ENCODE data around the gene CLINT1.
"Not testable (repeated sequence)": the region's sequence is repeated elsewhere in the genome, so short reads cannot be mapped to it uniquely, and the experiment has no call there.

CLINT1 gene

GRCh38 chr5:157858527-157859226, at the start of gene CLINT1:
TSS of gene CLINT1 (minus strand) at chr5:157859145. CDS start at chr5:157858970, 175 bp downstream.
- peak; percentile 61 to 83 (median 76) for DNase-seq

GRCh38 chr5:157908459-157908858, 49.5 kb upstream of the CLINT1 start:
- DNase-seq = no peak

- no peak for DNase-seq
These were observed 48.5 kb upstream of the CLINT1 start for GRCh38 chr5:157907479-157907878.

GRCh38 chr5:157903117-157903450, 44.1 kb upstream of the CLINT1 start:
- DNase-seq = no peak

DNA sequence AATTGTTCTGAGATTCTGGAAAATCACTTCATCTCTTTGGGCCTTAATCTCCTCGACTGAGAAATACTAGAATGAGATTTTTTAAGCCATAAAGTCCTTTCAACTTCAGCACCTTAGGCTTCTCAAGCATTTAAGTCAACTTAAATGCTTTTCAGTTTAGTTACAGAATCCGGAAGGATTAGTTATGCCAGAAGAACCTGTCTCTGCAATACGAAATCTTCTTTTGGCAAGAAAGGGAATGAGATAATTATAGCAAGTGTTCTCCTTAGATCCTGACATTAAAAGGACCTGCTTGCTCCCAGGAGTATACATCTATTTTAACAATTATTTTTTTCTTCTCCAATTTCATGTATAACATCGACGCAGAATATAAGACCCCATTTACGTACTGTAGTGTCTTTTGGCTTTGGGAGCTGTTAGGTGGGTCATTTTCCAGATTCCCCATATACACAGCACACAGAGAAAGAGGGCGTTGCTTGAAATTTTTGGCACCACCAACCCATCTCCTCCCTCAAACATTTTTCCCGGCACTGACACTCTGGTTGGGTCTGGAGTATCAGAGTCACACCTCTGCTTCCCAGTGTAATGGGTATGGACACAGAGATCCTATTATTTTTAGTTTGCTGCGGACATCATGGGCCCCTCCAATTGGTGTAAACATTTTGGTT, 43.6 kb upstream of the CLINT1 start:
- no peak for DNase-seq

GRCh38 chr5:157900644-157901043, 41.7 kb upstream of the CLINT1 start:
- DNase-seq = no peak

GRCh38 chr5:157893611-157894010, 34.7 kb upstream of the CLINT1 start:
- no peak for DNase-seq

GRCh38 chr5:157892974-157893373, 34.0 kb upstream of the CLINT1 start:
- DNase-seq = no peak

- no peak for DNase-seq
These were observed 32.1 kb upstream of the CLINT1 start for GRCh38 chr5:157890836-157891597.

- no peak for DNase-seq
These were observed 30.0 kb upstream of the CLINT1 start for GRCh38 chr5:157888814-157889532.

- DNase-seq = no peak
These were observed 27.9 kb upstream of the CLINT1 start for GRCh38 chr5:157886796-157887380.

GRCh38 chr5:157885051-157885450, 26.1 kb upstream of the CLINT1 start:
- not testable (repeated sequence) for DNase-seq

DNA sequence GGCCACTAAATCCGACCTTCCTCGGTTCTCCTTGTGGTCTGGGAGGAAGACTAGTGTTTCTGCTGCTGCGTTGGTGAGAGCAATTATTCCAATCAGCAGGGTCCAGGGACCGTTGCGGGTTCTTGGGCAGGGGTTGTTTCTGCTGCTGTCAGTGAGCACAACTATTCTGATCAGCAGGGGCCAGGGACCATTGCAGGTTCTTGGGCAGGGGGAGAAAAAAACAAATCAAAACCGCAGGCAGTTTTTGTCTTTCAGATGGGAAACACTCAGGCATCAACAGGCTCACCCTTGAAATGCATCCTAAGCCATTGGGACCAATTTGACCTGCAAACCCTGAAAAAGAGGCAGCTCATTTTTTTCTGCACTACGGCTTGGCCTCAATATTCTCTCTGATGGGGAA, 22.6 kb upstream of the CLINT1 start:
- DNase-seq = not testable (repeated sequence)

DNA sequence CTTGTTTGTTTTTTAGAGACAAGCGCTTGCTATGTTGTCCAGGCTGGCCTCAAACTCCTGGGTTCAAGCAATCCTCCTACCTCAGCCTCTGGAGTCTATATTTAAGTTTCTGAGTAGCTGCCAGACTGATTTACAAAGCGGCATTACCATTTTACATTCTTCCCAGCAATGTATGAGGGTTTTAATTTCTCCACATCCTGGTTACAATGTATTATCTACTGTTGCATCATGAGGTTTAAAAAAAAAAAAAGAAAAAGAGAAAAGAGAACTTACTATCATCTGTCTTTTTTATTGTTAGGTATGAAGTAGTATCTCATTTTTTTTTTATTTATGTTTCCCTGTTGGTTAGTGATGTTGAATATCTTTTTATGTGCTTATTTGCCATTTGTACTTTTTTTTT, 18.9 kb upstream of the CLINT1 start:
- no peak for DNase-seq

DNA sequence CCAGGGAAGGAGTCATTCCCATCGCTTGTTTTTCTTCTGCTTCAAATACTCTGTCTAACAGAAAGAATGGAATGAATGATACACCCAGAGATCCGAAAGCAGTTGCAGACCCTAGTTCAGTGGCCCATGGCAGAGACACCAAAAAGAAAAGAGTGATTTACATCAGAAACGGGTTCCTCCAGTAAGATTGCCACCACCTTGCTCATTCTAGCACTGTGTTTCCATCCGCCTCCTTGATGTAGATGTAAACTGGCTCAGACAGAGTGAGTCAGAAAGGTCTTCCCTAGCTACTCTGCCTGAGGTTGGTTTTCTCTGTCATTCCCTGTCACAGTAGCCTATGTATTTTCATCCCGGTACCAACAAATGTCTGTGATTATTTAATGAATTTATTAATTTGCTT, 15.9 kb upstream of the CLINT1 start:
- no peak for DNase-seq

DNA sequence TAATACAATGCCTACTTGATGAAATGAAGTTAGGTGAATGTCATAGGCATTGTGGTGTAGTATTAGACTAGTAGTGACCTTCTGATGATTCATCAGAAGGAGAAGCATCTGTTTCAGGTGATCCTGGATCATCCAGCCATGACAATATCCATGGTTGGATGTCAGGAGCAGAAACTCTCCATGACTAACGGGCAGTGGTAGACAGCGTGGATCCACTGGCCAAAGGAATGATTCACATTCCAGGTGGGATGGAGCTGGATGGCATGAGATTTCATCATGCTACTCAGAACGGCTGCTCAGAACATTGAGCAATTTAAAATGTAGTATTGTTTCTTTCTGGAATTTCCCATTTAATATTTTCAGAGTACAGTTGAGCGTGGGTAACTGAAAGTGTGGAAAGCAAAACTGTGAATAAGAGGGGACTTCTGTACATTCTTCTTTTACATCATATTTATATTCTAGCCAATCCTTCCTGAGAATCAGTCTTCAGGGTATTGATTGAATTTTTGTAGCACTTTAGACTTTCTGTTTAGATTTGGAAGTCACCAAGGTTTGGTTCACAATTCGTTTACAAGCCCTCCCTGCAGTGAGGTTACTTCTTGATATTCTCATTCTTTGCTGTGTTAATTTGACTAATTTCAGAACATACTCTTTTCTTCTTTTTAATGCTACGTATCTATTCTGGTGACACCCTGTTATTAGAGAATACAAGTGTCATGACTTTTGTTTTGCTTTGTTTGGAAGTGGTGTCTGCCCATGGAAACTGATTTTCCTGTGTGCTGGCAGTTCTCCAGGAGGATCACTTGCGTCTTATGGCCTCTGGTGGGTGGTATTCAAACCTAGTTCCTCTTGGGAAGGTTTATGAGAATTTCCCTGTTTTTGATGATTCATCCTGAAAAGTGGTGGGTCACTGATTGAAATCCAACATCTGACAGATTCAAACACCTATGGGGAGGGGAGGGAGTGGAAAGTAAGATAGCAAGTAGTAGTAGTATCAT, 12.2 kb upstream of the CLINT1 start:
- DNase-seq = no peak

DNA sequence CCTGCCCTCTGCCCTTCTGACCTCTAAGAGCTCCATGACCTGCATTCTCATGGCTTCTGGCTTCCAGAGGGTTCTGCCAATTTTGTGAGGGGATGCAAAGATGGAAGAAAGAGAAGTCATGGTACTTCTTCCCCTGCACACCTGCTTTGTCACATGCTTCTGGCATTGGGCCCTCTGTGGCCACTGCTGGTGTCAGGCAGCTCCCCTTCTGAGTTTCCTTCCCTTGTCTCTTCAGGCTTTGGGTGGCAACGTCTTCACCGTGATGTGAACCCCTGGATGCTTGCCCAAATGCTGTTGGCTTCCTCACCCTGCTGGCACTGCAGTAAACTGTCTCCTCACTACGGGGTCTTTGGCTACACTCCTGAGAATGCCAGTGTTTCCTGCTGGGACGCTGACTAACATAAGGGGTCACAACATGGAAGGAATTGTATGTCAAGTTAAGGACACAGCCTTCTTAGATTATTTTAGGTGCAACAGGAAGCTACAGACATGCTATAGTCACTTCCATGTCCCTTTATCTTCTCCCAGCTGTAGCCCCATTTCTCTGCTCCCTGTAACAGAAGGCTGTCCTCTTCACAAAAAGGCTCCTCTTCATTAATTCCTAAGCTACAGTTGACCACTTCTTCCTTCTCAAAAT, 8.9 kb upstream of the CLINT1 start:
- no peak for DNase-seq

- no peak for DNase-seq
These were observed 7.6 kb upstream of the CLINT1 start for GRCh38 chr5:157866536-157866935.

DNA sequence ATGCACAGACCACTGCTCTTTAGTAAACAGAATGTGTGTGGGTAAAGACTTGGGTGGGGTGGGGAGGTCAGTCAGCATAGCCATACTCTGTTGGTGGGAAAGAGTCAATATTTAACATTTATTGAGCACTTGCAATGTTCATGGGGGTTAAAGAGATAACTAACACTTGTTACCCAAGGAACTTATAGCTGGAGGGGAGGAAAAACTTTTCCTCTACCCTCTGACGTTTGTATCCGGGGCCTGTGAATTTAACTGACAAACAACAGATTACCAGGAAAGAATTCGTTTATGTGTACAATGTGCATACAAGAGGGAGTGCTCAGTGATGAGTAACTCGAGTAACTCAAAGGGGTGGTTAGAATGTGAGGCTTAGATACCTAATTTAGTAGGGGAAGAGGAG, 6.8 kb upstream of the CLINT1 start:
- no peak for DNase-seq

- no peak for DNase-seq
These were observed 5.1 kb upstream of the CLINT1 start for GRCh38 chr5:157864067-157864466.

DNA sequence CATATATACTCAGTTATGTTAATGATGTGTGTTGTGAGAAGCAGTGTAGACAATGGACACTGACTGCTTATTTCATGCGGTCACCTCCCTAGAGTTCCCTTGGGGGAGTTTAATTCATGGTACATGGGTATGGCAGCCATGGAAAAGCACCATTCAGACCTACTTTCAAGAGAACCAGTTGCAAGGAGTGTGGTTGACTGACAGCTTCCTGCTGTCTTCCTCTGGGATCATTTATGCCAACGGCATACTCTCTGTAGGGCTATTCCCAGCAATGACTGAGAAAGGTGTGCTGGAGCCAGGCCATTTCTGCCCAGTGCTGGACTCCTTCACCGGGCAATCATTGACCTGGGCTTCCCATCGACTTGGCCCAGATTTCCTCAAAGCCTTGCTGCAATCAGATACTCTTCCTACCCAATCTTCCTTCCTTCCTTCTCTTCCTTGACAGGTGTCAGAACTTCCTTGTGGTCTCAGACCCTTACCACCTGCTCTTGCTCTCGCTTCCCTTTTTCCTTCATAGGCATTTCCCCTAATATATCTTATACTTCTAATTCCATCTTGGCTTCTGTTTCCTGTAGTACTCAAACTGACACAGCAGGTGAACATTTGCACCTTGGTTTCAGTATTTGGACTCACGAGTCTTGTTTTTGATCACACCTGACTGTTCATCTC, 3.4 kb upstream of the CLINT1 start:
- no peak for DNase-seq

All from activated naive CD4-positive, alpha-beta T cell (primary cell).